ENCODE measurements around the gene HVCN1. TPM values are rescaled to one million over a fixed set of nuclear protein-coding genes. Genes with fewer than 3 reads are reported as not detected.

Gene HVCN1
- total and polyA plus RNA-seq, 2 of the 13 experiments (the other 11 are each of a cell fraction or from before 2014, with no cell fraction given) = 0.49 to 1.3 TPM

DNA sequence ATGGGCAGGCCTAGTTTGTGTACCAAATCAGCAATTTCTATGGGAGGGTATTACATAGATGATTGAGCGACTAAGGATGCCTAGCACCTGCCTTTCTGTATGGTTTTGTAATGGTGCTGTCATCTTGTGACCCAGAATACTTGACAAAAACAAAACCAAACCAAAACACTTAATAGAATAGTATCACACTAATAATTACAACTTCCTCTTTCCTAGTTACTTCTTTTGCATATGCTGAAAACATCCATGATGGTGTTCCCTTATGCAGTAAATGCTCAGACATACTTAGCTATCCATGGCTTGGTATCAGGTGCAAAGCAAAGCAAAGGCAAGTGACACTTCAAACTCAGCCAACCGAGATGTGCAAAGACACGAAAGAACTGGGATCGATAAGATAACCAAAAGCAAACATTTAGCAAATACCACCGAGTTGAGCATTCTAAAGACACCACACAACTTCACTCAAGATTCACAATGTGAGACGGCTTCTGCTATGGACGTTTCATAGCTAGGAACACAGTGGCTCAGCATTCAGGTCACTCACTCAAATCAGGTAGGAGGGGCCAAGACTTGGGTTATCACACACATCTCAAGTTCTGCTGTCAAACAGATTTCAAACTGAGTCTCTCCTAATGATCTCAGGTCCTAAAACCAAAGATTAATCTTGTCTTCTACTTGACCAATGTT is 29.4 kb upstream of the HVCN1 start:
- in situ Hi-C loops (cut with HindIII; ENCODE audit: extremely low pct_ligation_motif_present, low pct_unique_long_range_greater_than_20kb) (no loop called here), intact Hi-C loops (cut with micrococcal nuclease; ENCODE audit: unreplicated experiment) (no loop called here)
- no peaks in the 10 kb centered on the region for H3K79me2 ChIP-seq (ENCODE audit: insufficient read depth, low read length)
- BruUV-seq (replicated peaks) = no TSS peak
- WGBS (ENCODE audit: low lambda C conversion rate) = 96% methylated on average over 7 of the region's 7 CpGs
- no peak overlapping the region for H3K27ac ChIP-seq (ENCODE audit: extremely low read length, insufficient read depth, low read length)
- FAIRE-seq (no peak), DNase-seq (ENCODE audit: low spot score) (no peak), ATAC-seq (no peak)
- no peak overlapping the region for H2AFZ ChIP-seq (ENCODE audit: low read length)
- H3K27me3 ChIP-seq (ENCODE audit: control insufficient read depth in 1 of 2, insufficient read depth in 2 of 2, low read length in 2 of 2) = no peaks in the 10 kb centered on the region
- peaks cover 2 to 57% of the 10 kb centered on the region in 2 experiments for H3K36me3 ChIP-seq (replicated peaks in 1 of 2; ENCODE audit: control insufficient read depth in 1 of 2, insufficient read depth in 2 of 2, low read length in 2 of 2)
- H3K4me2 ChIP-seq (ENCODE audit: low read depth, low read length) = no peak overlapping the region
- TF ChIP-seq, protein P1, sequence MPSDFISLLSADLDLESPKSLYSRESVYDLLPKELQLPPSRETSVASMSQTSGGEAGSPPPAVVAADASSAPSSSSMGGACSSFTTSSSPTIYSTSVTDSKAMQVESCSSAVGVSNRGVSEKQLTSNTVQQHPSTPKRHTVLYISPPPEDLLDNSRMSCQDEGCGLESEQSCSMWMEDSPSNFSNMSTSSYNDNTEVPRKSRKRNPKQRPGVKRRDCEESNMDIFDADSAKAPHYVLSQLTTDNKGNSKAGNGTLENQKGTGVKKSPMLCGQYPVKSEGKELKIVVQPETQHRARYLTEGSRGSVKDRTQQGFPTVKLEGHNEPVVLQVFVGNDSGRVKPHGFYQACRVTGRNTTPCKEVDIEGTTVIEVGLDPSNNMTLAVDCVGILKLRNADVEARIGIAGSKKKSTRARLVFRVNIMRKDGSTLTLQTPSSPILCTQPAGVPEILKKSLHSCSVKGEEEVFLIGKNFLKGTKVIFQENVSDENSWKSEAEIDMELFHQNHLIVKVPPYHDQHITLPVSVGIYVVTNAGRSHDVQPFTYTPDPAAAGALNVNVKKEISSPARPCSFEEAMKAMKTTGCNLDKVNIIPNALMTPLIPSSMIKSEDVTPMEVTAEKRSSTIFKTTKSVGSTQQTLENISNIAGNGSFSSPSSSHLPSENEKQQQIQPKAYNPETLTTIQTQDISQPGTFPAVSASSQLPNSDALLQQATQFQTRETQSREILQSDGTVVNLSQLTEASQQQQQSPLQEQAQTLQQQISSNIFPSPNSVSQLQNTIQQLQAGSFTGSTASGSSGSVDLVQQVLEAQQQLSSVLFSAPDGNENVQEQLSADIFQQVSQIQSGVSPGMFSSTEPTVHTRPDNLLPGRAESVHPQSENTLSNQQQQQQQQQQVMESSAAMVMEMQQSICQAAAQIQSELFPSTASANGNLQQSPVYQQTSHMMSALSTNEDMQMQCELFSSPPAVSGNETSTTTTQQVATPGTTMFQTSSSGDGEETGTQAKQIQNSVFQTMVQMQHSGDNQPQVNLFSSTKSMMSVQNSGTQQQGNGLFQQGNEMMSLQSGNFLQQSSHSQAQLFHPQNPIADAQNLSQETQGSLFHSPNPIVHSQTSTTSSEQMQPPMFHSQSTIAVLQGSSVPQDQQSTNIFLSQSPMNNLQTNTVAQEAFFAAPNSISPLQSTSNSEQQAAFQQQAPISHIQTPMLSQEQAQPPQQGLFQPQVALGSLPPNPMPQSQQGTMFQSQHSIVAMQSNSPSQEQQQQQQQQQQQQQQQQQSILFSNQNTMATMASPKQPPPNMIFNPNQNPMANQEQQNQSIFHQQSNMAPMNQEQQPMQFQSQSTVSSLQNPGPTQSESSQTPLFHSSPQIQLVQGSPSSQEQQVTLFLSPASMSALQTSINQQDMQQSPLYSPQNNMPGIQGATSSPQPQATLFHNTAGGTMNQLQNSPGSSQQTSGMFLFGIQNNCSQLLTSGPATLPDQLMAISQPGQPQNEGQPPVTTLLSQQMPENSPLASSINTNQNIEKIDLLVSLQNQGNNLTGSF (CRISPR knock-in tag; IDR thresholded peaks at IDR 0.05) = no peak
- no peak for TF ChIP-seq CCDC6 (CRISPR knock-in tag; IDR thresholded peaks at IDR 0.05)
- TF ChIP-seq POLR2A (IDR thresholded peaks at IDR 0.05; ENCODE audit: insufficient read depth in 1 of 2, low read depth in 2 of 2, low read length in 2 of 2) = 0 out of 4 replicates have a peak, but pooled peaks of 1 of the 2 experiments have one; percentile 25
- TF ChIP-seq POLR2AphosphoS2 (IDR thresholded peaks at IDR 0.05; ENCODE audit: low read depth, low read length) = peak; percentile 27
- peak; percentile 57 for TF ChIP-seq RBM22 (optimal IDR thresholded peaks at IDR 0.05; ENCODE audit: low read length)
- TF ChIP-seq ZNF543 (CRISPR knock-in tag; IDR thresholded peaks at IDR 0.05) = no peak
- 0 out of 2 replicates have a peak, but pooled peaks cover 9% of the 10 kb centered on the region for H3K4me1 ChIP-seq (ENCODE audit: insufficient read depth, low read length)
- H3K9ac ChIP-seq (ENCODE audit: insufficient read depth, low read depth, low read length) = no peak overlapping the region
- POLR2A ChIA-PET = no interaction called here
- H3K9me3 ChIP-seq (ENCODE audit: low read length) = no peaks in the 10 kb centered on the region
- no peak overlapping the region for H3K4me3 ChIP-seq (replicated peaks in 1 of 3; ENCODE audit: insufficient read depth in 1 of 3, low read depth in 2 of 3, low read length in 3 of 3)
- H4K20me1 ChIP-seq (ENCODE audit: insufficient read depth, low read length) = peaks cover 10% of the 10 kb centered on the region; the same call in 1 of the 2 replicates
- CTCF ChIA-PET (ENCODE audit: low intra/inter-chr PET ratio, low total read pairs) = no interaction called here
